CD4-positive, alpha-beta T cell treated with Interleukin-15 for 4 hours (primary cell): ENCODE results near the gene ANO8.

Source experiments
- DNase-seq: peaks from one replicate; pipeline ENCODE4 v3.0.0-alpha.2; 2020; ENCODE audit warnings: low spot score

The ANO8 gene

GRCh38 chr19:17327654-17328516, 6.8 kb downstream of the ANO8 start:
- DNase-seq = peak; percentile 52

- DNase-seq = no peak
Measured at GRCh38 chr19:17327068-17327653, 7.5 kb downstream of the ANO8 start.

- no peak for DNase-seq
Measured at GRCh38 chr19:17326595-17326966, 8.1 kb downstream of the ANO8 start.

- DNase-seq = no peak
Measured at GRCh38 chr19:17325881-17326594, 8.6 kb downstream of the ANO8 start.

- DNase-seq = no peak
Measured at GRCh38 chr19:17325133-17325532, 9.5 kb downstream of the ANO8 start.

- no peak for DNase-seq
Measured at GRCh38 chr19:17324357-17325114, 10.1 kb downstream of the ANO8 start.

GRCh38 chr19:17323964-17324332, 10.7 kb downstream of the ANO8 start:
- DNase-seq = no peak

GRCh38 chr19:17323300-17323963, 11.2 kb downstream of the ANO8 start:
- DNase-seq = no peak

GRCh38 chr19:17322854-17323253, 11.8 kb downstream of the ANO8 start:
- DNase-seq = no peak

GRCh38 chr19:17321655-17322489, 12.8 kb downstream of the ANO8 start:
- no peak for DNase-seq

GRCh38 chr19:17320435-17320834, 14.2 kb downstream of the ANO8 start:
- DNase-seq = no peak

- no peak for DNase-seq
Measured at GRCh38 chr19:17319473-17320238, 15.0 kb downstream of the ANO8 start.

GRCh38 chr19:17318966-17319365, 15.7 kb downstream of the ANO8 start:
- DNase-seq = no peak

- no peak for DNase-seq
Measured at GRCh38 chr19:17314007-17314593, 20.6 kb downstream of the ANO8 start.

GRCh38 chr19:17312189-17313113, 22.2 kb downstream of the ANO8 start:
- no peak for DNase-seq

- DNase-seq = no peak
Measured at GRCh38 chr19:17311455-17312188, 23.0 kb downstream of the ANO8 start.

GRCh38 chr19:17309965-17310461, 24.6 kb downstream of the ANO8 start:
- DNase-seq = no peak
